ENCODE measurements around the gene MTHFD1L.

Gene MTHFD1L

DNA sequence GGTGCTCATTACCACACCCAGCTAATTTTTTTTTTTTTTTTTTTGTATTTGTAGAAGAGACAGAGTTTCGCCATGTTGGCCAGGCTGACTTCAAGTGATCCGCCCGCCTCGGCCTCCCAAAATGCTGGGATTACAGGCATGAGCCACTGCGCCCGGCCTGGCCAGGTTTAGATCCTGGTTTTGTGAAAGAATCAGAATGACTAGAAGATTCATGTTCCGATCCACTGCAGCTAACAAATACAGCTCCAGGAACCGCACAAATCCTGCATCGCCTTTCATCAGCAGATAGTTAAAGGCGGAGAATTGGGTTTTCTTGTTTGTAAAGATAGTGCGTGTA lies 223.1 kb downstream of the MTHFD1L start:
- no peak for TF ChIP-seq CTCF (IDR thresholded peaks at IDR 0.05; ENCODE audit: low read depth, low read length)
- H3K4me3 ChIP-seq (ENCODE audit: low read depth, low read length), result no peak overlapping the region
- in situ Hi-C loops (cut with HindIII; ENCODE audit: low sequenced_read_pairs), result no loop called here
- DNase-seq (ENCODE audit: low read depth, low spot score), result no peak

DNA sequence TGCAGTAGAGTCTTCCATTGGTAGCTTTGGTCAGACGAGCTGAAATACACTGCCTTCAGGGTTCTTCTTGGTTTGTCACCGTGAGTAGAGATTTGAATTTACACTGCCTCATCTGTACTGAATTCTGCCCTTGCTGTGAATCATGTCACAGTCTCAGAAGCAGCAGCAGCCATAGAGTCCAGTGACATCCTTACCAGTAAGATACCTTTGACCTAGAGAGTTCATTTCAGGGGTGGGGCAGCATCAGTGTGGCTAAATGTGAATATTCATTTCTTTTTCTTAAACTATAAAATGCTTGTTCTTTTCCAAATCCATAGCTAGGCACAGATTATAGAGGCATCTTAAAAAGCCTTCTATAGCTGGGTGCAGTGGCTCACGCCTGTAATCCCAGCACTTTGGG lies 223.5 kb downstream of the MTHFD1L start:
- no peak overlapping the region for H3K4me3 ChIP-seq (ENCODE audit: low read depth, low read length)
- in situ Hi-C loops (cut with HindIII; ENCODE audit: low sequenced_read_pairs), result no loop called here
- no peak for TF ChIP-seq CTCF (IDR thresholded peaks at IDR 0.05; ENCODE audit: low read depth, low read length)
- no peak for DNase-seq (ENCODE audit: low read depth, low spot score)

- TF ChIP-seq CTCF (IDR thresholded peaks at IDR 0.05; ENCODE audit: low read depth, low read length), result no peak
- no peak for DNase-seq (ENCODE audit: low read depth, low spot score)
- in situ Hi-C loops (cut with HindIII; ENCODE audit: low sequenced_read_pairs), result no loop called here
- no peak overlapping the region for H3K4me3 ChIP-seq (ENCODE audit: low read depth, low read length)
Observed at GRCh38 chr6:151089978-151090377, 224.5 kb downstream of the MTHFD1L start.

DNA sequence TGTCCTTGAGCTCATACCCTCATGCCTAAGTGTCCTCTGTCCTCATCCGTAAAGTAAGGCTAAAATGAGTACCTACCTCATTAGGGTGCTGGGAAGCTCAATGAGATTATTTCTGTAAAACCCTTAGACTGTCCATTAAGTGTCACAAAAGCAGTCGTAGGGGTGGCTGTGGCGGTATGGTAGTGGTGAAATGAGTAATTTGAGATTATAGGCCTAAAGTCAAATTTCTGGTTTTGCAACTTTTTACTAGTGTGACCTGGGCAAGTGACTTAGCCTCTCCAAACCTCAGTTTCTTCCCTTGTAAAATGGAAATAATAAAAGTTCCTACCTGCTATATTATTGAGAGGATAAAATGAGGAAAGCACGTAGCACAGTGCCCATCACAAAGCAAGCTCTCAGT lies 226.1 kb downstream of the MTHFD1L start:
- DNase-seq (ENCODE audit: low read depth, low spot score), result no peak
- H3K4me3 ChIP-seq (ENCODE audit: low read depth, low read length), result no peak overlapping the region
- in situ Hi-C loops (cut with HindIII; ENCODE audit: low sequenced_read_pairs), result no loop called here
- no peak for TF ChIP-seq CTCF (IDR thresholded peaks at IDR 0.05; ENCODE audit: low read depth, low read length)

DNA sequence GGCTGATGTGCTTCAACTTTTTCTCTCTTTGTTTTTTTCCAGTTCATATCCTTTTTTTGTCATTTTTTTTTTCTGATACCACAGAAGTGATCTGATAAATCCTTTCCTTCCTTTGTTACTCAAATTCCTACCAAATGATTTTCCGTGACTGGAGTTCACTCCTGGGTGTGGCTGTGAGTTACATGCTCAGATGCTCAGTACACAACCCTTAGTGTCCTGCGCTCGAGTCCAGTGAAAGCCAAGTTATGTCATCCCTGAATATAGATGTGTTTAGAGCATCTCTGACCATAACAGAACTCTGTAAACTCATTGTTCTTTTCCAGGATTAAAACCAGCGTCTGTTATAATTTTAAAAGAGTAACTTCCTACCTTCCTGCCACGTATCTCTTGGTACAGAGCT lies 227.1 kb downstream of the MTHFD1L start:
- in situ Hi-C loops (cut with HindIII; ENCODE audit: low sequenced_read_pairs), result no loop called here
- no peak for DNase-seq (ENCODE audit: low read depth, low spot score)
- TF ChIP-seq CTCF (IDR thresholded peaks at IDR 0.05; ENCODE audit: low read depth, low read length), result no peak
- H3K4me3 ChIP-seq (ENCODE audit: low read depth, low read length), result no peak overlapping the region

- no peak for TF ChIP-seq CTCF (IDR thresholded peaks at IDR 0.05; ENCODE audit: low read depth, low read length)
- DNase-seq (ENCODE audit: low read depth, low spot score), result no peak
Observed at GRCh38 chr6:151093706-151094105, 228.2 kb downstream of the MTHFD1L start.

More at GRCh38 chr6:151093706-151094105, 228.2 kb downstream of the MTHFD1L start:
- in situ Hi-C loops (cut with HindIII; ENCODE audit: low sequenced_read_pairs), result no loop called here
- H3K4me3 ChIP-seq (ENCODE audit: low read depth, low read length), result no peak overlapping the region

Data from astrocyte of the spinal cord (primary cell).